Activated T-helper 9 cell treated with anti-CD3 and anti-CD28 coated beads, Interleukin-2, amount 50 U/mL, for 16 hours (primary cell): ENCODE results near the gene CHGA.

Experiments
- DNase-seq: peaks from one replicate; pipeline ENCODE4 v3.0.0-alpha.2; 2020; ENCODE audit warnings: low read depth

The CHGA gene

DNA sequence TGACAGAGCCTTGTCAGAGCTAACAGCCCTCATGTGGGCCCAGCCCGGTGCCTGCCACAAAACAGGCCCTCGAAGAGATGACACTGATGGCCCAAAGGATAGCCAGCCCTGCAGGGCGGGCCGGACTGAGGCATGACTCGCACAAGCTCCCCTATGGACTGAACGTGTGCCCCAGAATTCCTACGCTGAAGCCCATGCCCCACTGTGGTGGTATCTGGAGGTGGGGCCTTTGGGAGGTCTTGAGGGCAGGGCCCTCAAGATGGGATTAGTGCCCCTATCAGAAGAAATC is 38.6 kb downstream of the CHGA start:
- DNase-seq = no peak

DNA sequence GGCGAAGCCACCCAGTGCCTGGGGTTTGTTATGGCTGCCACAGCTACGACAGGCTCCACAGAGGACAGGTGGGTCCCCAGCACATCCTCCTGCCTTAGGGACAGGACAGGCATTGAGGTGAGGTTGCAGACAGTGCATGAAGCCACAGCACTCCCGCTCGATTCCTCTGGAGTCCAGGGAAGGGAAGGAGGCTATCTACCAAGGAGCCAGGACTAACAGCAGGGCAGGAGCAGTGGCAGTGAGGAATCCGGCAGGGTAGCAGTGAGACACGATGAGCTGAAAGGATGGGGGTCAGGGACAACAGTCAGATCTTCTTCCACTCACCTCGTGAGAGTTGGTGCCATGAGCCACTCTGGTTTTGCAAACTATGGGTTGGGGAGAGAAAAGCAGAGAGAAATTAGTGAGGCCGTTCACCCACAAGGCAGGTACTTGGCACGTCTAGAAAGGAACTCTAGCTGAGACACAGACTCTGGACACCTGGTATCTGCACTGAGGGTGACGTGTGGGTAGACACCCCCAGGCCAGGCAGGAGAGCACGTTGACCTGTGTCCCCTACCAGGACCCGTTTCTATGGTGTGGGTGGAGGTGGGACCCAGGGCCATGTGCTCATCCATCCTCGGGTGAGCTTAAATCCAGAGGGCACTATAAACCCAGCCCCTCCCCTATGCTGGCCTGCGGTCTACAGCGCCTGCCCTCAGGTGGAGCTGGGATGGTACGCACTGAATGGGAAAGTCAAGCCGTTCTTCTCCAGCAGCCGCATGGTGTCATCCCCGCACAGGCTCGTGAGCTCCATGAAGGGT is 39.3 kb downstream of the CHGA start:
- DNase-seq = no peak

DNA sequence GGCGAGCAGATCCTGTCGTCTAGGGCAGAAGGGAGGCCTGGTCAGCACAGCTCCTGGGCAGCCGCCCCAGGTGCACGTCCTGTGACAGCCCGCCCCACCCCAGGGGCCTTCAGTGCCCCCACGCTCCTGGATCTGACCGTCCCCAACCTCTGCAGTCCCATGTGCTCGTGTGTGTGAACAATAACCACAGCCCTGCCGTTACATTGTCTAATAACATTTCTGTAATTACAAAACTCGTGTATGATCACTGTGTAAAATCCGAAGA is 39.8 kb downstream of the CHGA start:
- no peak for DNase-seq

DNA sequence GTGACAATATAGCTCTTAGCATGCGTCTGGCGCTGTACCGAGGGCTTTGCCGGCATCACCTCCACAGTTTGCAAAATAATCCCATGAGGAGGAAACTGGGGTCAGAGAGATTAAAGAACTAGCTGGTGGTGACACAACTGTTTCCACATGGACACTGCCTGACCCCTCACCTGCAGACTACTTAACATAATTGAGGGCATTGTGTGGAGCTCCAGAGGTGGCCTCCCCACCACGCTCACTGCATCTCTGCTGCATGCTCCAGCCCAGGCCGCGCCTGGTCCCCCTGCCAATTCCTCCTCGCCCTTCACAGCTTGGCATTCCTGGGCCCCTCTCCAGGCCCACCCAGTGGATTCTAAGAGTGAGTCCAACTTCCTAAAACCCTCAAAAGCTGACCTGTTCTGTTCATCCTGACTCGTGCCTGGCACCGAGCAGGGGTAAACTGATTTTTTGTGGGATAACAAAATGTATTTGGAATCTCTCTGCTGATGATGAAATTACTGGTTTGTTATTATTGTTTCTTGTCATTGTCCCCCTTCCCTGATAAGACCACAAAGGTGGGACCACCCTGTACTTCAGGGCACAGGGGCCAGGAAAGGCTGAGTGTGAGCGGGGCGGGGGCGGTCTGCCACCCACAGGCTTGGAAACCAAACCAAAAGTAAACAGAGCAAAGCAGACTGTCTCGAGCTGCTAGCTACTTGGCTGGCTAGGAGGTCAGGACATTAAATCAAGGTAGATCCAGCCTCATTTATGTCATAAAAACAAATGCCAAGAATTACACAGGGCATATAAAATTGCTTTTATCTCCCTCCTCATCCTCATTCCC is 40.6 kb downstream of the CHGA start:
- DNase-seq = no peak

DNA sequence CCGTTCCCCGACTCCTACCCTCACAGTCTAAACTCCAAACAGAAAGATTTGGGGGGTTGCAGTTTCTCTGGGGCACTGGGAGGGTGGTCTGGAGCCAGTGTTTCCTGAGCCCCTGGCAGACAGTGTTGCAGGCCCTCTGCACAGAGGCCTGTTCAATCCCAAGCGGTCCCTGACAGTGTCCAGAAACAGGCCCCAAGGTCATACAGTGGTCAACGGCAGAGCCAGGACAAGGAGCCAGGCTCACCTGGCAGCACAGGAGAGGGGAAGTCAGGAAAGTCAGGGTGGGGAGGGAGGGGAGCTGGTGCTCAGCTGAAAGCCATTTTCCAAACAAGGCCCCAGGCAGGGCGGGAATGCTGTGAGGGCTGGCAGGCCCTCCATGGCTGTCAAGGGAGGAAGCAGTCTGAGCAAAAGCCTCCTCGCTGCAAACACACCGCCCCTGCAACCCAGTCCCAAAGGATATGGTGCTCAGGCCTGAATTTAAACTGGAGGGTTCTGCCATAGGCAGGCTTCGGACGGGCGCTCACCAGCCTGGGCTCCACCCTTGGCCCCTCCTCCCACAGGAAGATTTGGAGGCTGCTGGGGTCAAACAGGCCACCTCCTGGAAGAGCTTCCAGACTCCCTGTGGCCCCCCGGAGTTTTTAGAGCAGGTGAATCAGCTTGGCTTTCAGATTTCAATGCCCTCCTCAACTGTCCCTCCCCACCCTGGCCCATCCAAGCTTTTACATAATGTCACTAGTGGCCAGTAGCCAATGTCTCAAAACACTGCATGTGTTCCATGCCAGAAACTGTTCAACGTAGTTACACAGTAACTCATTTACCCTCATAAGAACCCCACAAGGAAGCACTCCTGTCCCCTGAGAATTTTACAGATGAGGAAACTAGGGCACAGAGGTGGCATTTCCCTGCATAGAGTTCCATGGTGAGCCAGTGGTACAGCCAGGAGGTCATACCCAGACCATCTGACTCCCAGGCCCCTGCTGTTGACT is 41.5 kb downstream of the CHGA start:
- DNase-seq = no peak

DNA sequence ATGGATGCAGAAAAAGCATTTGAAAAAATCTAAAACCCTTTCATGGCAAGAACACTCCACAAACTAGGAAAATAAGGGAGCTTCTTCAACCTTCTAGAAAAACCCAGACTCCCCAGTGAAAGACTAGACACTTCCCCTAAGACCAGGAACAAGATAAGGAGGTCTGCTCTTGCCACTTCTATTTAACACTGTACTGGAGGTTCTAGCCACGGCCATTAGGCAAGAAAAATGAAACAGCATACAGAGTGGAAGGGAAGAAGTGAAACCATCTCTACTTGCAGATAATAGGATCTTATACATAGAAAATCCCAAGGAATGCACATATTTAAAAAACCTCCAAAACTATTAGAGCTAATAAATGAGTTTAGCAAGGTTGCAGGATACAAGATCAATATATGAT is 42.3 kb downstream of the CHGA start:
- DNase-seq = no peak

DNA sequence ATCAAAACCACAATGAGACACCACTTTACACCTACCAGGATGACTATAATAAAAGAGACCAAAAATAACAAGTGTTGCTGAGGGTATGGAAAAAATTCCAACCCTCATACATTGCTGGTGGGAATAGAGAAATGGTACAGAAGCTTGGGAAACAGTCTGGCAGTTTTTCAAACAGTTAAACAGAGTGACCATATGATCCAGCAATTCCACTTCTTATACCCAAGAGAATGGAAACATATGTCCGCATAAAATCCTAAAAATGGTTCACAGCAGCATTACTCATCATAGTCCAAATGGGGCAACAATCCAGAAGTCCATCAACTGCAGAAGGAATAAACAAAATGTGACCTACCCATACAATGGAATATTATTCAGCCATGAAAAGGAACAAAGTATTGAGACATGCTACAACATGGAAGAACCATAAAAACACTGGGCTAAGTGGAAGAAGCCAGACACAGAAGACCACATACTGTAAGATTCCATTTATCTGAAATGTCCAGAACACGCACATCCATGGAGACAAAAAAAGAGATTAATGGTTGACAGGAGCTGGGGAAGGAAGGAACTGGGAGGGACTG is 44.5 kb downstream of the CHGA start:
- no peak for DNase-seq

DNA sequence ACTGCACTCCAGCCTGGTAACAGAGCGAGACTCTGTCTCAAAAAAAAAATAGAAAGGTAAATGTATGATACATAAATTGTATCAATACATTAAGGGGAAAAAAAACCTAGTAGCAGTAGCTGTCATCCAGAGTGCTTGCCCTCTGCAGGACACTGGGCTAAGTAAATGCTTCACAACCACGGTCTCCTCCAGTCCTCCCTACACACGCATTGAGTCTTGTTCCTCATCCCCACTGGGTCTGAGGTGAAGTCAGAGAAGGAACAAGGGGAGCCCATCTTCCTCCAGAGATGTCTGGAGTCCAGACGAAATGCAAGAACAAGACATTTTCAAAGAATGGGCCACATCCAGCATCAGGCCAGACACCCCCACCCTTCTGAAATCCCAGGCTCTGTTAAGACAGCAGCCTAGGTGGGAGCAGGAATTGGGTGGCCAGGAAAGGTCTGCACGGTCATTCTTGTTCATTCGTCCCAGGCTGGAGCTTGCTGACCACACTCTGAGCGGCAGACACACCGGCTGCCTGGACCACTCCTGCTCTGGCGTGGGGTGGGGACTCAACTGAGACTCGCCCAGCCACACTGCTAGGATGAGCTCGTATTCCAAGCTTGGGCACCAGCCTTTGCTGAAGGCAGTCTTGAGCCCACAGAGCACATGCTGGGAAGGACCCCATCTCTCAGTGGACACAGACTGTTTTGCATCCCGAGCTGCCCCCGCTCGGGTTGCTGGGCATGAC is 45.5 kb downstream of the CHGA start:
- DNase-seq = no peak

DNA sequence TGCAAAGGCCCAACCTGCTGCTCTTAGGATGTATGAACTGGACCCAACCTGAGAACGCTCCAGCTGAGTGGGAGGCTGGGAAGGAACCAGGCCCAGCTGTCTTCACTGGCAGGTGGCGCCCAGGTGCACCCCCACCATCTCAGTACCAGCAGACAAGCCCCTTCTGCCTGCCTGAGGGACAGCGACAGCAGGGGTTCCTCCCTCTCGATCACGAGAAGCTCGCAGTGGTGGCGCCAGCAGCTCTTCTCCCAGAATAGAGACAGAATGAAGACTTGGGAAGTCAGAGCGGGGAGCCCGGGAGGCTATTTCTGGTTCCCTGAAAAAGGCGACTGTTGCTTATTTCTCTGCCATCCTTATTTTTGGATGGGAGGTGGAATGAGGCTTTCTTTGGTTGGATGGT is 46.5 kb downstream of the CHGA start:
- no peak for DNase-seq

DNA sequence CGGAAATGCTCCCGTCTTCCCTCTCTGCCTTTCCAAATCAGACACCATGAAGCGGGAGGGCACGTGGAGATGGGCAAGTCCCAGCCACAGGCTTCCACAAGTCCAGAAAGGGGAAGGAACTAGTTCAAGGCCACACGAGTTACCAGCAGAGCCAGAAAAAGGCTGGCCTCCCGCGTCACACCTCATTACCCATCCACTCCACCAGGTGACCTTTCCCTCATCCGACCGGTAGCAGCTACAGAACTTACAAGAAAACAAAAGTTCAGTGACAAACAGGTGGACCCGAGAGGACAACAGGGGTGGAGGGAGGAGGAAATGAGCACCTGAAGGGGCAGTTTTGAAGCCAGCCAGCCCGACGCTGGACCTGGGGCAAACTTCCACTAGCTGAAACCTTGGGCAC is 46.9 kb downstream of the CHGA start:
- no peak for DNase-seq

DNA sequence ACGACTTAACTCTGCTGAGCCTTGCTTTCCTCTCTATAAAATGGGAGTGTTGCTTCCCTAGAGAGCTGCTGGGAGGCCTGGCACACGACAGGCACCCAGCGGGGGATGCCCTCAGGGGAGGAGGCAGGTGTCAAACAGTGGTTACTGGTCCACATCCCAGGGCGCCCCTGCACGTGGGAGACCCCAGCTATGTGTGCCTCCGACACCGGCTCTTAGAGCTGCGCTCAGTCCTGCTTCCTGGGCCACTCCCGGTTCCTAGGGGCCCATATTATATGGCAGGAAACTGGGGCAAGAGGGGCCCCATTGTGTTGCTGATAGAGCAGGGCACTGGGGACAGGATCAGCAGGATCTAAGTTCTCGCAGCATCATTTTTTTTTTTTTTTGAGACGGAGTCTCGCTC is 47.3 kb downstream of the CHGA start:
- no peak for DNase-seq

DNA sequence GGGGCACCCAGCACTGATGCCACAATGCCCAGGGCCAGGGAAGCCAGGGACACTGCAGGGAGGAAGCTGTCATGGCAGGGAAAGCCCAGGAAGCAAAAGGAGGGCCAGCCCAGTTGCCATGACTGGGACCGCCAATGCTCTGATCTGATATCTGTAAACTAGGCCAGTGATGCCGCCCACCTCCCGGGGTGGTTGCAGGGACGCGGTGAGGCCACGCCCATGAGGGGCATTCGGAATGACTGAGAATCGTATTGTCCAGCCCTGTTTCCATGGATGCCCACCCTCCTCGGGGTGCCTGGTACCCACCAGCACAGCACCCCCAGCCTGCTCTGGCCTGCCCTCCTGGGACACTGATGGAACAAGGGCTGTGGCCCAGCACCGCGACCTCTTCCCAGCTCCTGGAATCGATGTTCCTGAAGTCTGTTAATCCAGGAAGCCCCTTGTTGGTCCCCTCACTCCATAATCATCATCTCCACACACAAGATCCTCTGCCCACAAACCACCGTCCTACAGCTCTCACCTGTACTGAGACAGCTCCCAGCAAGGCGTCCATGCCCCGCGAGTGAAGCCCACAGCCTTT is 48.7 kb downstream of the CHGA start:
- DNase-seq = no peak

DNA sequence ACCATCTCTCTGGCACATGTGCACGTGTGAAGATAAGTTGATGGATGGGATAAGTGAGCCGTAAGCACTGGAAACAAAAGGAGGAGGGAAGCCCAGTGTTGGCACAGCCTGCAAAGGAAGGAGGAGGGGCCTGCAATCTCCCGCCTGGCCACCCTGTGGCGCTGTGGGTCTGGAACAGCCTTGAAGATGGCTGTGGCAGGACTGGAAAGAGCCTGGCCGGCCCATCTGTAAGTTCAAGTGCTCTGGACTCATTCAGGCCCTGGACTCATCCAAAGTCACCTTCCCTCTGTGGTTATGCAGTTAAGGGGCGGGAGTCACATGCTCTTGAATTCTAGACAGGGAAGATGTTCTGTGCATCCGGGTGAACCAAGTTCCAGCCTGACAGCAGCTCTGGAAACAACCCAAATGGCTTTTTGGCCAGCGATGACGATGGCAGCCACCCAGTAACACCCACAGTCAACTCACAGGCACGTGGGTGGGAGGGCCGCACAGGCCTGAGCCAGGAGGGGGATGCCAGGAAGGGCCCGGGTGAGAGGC is 50.4 kb downstream of the CHGA start:
- DNase-seq = no peak

DNA sequence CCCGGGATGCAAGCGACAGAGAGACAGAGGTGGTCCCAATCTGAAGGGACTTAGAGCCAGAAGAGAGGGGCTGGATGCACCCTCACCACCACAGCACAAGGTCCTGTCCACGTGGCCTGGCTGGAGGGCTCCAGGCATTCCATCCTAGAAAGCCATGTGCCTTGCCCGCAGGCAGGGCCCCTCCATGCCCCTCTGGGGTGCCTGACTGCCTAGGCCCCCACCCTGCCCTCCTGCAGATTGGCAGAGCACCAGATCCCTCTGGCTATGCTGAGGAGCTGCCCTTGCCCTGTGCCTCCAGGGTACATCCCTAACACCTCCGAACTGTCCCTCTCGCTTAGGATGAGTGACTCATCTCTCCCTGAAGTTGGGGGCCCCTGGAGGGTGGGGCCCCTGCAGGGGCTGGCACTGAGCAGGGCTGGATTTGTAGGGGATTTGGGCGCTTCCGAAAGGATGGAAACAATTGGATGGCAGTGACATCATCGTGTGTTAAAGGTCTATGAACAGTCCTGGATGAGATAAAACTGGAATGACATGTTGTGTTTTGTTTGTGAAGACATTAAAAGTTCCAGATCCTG is 50.9 kb downstream of the CHGA start:
- DNase-seq = no peak

DNA sequence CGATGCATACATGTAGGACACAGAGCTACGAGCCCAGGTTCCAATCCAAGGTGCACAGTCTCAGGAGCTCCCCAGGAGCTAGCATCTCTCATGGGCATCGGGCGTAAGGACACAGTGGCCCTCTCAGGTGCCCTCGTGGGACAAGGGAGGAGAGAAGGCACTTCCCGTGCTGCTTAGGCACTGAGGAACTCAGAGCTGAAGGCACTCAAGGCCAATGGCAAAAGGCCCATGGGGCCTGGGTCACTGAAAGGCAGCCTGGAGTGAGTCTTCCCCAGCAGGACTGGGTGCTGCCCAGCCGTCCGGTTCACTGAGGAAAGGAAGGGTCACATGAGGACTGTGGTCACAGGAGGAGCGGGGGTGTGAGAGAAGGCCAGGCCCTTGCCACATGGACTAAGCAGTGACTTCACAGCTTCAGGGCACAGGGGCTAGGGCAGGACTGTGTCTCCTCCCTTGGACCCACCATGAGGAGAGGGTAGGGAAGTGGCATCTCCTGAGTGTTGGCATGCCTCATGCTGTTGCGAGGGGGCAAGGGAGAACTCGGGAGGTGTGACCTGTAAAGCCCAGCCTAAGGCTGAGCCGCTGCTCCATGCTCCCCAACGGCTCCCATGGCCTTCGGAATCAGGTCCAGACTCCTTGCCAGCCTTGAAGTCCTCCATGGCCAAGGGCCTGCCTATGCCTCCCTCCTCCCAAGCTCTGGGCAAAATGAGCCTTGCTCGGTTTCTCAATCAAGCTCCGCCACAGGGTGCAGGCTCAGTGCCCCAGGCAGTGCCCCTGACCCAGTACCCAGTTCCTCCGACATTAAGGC is 51.8 kb downstream of the CHGA start:
- DNase-seq = no peak

DNA sequence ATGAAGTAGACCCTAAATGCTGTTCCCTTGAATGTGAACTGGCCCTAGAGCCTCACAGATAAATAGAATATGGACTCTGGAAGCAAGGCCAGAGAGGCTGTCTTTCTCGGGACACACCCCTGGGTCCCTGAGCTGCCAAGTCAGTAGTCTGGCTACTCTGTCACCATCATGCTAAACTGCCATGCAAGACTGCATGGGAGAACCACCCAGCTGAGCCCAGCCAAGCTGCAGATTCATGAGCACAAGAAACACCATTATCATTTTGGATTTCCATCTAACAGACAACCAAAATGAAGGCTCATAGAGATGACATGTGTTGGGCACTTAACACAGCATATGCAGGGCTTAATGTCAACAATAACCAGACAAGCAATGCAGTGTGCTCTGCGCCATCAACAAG is 53.3 kb downstream of the CHGA start:
- DNase-seq = no peak

DNA sequence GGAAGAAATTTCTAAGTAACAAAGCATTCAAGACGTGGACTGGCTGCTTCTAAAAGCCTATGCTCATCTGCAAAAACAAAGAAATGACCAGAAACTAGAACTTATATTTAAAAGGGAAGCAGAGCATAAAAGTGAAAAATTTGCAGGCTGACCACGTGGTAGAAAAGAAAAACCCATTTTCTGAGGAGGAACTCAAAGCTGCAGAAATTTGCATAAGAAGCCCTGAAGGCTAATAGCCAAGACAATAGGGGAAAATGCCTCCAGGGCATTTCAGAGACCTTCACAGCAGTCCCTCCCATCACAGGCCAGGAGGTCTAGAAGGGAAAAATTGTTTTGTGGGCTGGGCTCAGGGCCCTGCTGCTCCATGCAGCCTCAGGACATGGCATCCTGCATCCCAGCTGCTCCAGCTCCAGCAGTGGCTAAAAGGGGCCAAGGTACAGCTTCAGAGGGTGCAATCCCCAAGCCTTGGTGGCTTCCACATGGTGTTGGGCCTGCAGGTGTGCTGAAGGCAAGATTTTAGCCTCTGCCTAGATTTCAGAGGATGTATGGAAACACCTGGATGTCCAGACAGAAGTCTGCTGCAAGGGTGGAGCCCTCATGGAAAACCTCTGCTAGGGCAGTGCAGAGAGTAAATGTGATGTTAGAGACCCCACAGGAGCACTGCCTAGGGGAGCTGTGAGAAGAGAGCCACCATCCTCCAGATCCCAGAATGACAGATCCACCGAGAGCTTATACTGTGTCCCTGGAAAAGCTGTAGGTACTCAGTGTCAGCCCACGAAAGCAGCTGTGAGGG is 55.5 kb downstream of the CHGA start:
- DNase-seq = no peak

DNA sequence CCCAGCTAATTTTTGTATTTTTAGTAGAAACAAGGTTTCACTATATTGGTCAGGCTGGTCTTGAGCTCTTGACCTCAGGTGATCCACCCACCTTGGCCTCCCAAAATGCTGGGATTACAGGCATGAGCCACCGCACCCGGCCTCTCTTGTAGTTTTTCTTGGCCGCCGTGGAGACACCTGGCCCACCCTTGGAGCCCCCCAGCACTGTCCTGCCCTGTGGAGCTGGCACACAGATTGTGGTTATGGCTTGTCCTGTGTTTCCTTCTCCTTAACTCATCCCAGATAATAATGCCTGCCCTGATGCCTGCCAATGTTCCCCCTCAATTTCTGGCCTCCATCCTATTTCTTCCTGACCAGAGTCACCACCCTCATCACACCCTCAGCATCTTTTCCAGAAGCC is 57.9 kb downstream of the CHGA start:
- DNase-seq = no peak

DNA sequence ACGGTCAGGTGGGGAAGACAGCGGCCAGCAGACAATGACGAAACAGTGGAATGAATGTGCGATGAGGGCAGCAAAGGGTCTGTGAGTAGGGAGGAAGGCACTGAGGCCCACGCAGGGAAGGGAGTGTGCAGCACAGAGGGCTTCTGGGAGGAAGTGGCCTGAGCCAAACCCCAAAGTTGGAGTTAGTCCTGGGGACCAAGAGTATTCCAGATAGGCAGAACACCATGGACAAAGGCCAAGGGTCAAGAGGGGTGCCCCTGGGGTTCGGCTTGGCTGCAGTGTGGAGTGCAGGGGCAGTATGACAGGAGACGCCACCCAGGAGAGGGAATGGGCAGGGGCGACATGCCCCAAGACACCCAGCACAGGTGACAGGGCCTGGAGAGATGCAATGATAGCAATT is 58.8 kb downstream of the CHGA start:
- DNase-seq = no peak
